ENCODE results near the gene HSPD1.

HSPD1 gene

DNA sequence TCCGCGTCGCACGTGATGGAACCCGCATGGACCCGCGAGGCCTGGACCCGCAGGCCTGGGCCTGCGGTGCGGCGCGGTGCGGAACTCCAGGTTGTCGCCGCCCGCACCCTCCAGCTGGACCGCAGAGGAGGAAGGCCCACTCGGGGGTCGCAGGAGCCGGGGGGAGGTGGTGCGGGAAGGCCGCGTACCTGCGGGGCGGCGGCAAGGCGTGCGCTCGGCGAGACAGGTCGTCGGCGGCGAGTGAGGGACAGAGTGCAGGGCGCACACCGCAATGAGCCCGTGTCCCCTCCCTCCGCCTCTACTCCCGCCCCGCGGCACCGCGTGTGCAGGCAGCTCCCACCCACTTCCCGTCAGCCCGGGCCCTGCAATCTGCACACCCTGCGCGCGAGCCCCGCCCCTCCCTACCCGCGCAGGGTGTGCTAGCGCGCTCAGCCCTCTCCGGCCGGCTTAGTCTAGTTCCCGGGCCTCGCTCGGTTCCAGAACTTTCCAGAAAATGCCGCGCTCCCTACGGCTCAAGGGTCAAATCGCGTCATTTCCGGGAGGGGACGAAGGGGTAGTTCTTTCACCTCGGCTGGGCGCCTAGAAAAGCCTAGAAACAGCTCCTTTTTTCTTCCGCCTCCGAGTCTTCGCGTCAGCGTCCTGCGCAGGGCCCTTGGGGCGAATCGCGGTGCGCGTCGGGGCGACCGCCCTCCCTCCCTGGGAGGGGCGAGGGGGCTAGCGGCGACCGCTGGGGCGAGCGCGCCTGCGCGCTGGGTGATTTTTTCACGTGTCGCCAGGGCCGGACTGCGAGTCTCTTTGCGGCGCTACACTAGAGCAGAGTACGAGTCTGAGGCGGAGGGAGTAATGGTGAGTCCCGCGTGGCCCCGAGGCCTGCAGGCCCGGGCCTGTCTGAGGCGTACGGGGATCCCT is at the start of gene HSPD1, which contains the start of gene HSPE1:
TSS of gene HSPD1 (minus strand) at position 247 of the 909 bp plus-strand sequence. CDS start 992 bp downstream, outside the sequence.
TSS of gene HSPE1 (plus strand) at position 786 of the 909 bp plus-strand sequence. CDS start at position 844, 58 bp downstream.
- no peak for TF ChIP-seq GATA1 (IDR thresholded peaks at IDR 0.05; ENCODE audit: low read depth, low read length)
- TF ChIP-seq POLR2A (IDR thresholded peaks at IDR 0.05; ENCODE audit: low read length), result peak; percentile 89
- DNase-seq, result peak; percentile 99

GRCh38 chr2:197548582-197548981 is 48.9 kb upstream of the HSPD1 start:
- DNase-seq, result no peak

GRCh38 chr2:197547163-197547900 is 47.7 kb upstream of the HSPD1 start:
- no peak for DNase-seq
- TF ChIP-seq POLR2A (IDR thresholded peaks at IDR 0.05; ENCODE audit: low read length), result no peak
- no peak for TF ChIP-seq GATA1 (IDR thresholded peaks at IDR 0.05; ENCODE audit: low read depth, low read length)

More at GRCh38 chr2:197548582-197548981, 48.9 kb upstream of the HSPD1 start:
- TF ChIP-seq GATA1 (IDR thresholded peaks at IDR 0.05; ENCODE audit: low read depth, low read length) (no peak), POLR2A (IDR thresholded peaks at IDR 0.05; ENCODE audit: low read length) (no peak)

DNA sequence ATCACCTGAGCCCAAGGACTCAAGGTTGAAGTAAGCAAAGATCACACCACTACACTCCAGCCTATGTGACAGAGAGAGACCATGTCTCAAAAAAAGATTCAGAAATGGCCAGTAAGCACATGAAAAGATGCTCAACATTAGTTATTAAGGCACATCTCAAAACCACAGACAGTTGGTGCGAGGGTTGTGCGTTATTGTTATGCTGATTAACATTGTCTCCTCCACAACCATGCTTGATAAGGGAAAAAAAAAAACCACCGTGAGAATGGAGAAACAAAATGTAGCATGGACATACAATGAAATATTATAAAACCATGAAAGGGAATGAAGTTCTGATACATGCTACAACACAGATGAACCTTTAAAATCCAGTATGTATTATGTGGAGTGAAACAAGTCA is 43.6 kb upstream of the HSPD1 start:
- TF ChIP-seq GATA1 (IDR thresholded peaks at IDR 0.05; ENCODE audit: low read depth, low read length), result no peak
- TF ChIP-seq POLR2A (IDR thresholded peaks at IDR 0.05; ENCODE audit: low read length), result no peak
- DNase-seq, result no peak

- DNase-seq, result no peak
- TF ChIP-seq GATA1 (IDR thresholded peaks at IDR 0.05; ENCODE audit: low read depth, low read length) (no peak), POLR2A (IDR thresholded peaks at IDR 0.05; ENCODE audit: low read length) (no peak)
Observed at GRCh38 chr2:197539734-197540133, 40.1 kb upstream of the HSPD1 start.

GRCh38 chr2:197538412-197538811 is 38.8 kb upstream of the HSPD1 start:
- TF ChIP-seq POLR2A (IDR thresholded peaks at IDR 0.05; ENCODE audit: low read length), result no peak
- no peak for TF ChIP-seq GATA1 (IDR thresholded peaks at IDR 0.05; ENCODE audit: low read depth, low read length)
- DNase-seq, result no peak

- TF ChIP-seq GATA1 (IDR thresholded peaks at IDR 0.05; ENCODE audit: low read depth, low read length) (no peak), POLR2A (IDR thresholded peaks at IDR 0.05; ENCODE audit: low read length) (no peak)
- DNase-seq, result no peak
Observed at GRCh38 chr2:197517150-197517549, 17.5 kb upstream of the HSPD1 start.

GRCh38 chr2:197516393-197516761 is 16.7 kb upstream of the HSPD1 start:
- DNase-seq, result peak; percentile 50 to 68
- no peak for TF ChIP-seq GATA1 (IDR thresholded peaks at IDR 0.05; ENCODE audit: low read depth, low read length)

DNA sequence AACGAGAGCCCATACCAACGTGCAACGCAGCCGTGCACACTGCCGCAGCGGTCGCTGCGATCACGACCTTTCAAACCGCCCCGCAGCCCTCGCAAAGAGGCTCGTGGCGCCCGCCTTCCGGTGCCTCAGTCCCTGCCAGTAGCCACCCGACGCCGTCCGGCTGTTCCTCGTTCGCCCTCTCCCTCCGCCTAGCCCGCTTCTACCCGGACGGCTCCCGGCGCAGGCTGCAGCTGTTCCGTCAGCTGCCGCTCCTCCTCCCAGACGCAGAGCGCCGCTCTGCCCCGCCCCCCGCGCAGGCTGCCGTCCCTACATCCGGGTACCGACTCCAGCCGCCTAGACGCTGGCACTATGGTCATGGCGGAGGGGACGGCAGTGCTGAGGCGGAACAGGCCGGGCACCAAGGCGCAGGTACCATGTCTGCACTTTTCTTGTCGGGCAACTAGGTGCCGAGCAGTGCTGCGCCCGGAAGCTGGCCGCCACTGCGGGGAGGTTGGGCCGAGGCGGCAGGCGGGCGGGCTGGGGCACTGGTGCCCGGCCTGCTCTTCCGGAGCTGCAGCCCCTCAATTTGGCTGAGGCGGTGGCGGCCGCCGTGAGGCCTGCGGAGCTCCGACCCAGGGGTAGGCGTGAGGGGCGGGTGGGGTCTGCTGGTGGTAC is 16.2 kb upstream of the HSPD1 start, which contains the start of gene MOB4:
TSS of gene MOB4 (plus strand) at position 328 of the 654 bp plus-strand sequence. CDS start at position 349, 21 bp downstream.
- peak; percentile 97 for TF ChIP-seq POLR2A (IDR thresholded peaks at IDR 0.05; ENCODE audit: low read length)
- TF ChIP-seq GATA1 (IDR thresholded peaks at IDR 0.05; ENCODE audit: low read depth, low read length), result no peak
- DNase-seq, result peak; percentile 97 to 98

DNA sequence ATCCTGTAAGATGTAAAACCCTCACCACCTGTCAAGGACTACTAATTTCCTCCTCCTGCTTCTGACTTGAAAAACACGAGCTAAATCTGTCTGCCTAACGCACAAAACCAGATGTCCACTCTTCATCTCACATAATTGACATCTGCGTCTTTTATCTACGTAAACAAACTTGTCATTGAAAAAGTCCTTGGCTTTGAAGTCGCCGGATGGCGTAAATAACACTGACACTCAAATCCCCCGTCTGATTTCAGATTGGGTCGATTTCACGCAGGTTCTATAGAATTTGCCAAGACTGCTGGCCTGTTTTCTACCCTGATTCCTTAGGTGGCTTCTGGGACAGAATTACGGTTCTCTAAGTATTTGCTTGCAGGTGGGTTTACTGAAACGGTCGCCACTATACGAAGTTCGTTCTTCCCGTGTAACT is 15.7 kb upstream of the HSPD1 start:
- DNase-seq, result peak in 1 of 2 experiments; percentile 79
- no peak for TF ChIP-seq GATA1 (IDR thresholded peaks at IDR 0.05; ENCODE audit: low read depth, low read length)
- TF ChIP-seq POLR2A (IDR thresholded peaks at IDR 0.05; ENCODE audit: low read length), result no peak

DNA sequence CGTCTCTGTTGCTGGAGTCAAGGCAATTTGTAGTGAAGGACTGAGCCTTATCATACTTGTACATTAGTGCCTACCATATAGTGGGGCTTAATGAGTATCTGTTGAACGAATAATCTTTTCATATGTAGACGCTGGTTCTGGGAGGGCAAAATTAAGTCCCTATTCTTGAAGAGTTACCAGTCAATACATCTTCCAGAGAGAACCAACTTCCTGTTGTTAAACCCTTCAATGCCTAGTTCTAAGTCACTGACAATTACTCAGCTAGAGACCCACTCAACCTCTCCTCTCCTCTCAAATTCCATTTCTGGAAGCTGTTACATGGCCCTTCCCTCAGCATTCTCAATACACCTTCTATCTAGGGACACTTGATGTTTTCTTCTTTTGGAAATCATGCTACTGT is 15.1 kb upstream of the HSPD1 start:
- DNase-seq, result peak; percentile 32 to 56
- TF ChIP-seq GATA1 (IDR thresholded peaks at IDR 0.05; ENCODE audit: low read depth, low read length), result no peak
- no peak for TF ChIP-seq POLR2A (IDR thresholded peaks at IDR 0.05; ENCODE audit: low read length)

GRCh38 chr2:197513915-197514314 is 14.3 kb upstream of the HSPD1 start:
- DNase-seq, result peak; percentile 77 to 78

GRCh38 chr2:197506658-197507057 is 7.0 kb upstream of the HSPD1 start:
- TF ChIP-seq POLR2A (IDR thresholded peaks at IDR 0.05; ENCODE audit: low read length), result no peak
- no peak for TF ChIP-seq GATA1 (IDR thresholded peaks at IDR 0.05; ENCODE audit: low read depth, low read length)
- no peak for DNase-seq

More at GRCh38 chr2:197513915-197514314, 14.3 kb upstream of the HSPD1 start:
- TF ChIP-seq POLR2A (IDR thresholded peaks at IDR 0.05; ENCODE audit: low read length), result no peak
- no peak for TF ChIP-seq GATA1 (IDR thresholded peaks at IDR 0.05; ENCODE audit: low read depth, low read length)

All from erythroblast (primary cell).